Liver (tissue), 3 donors: ENCODE measurements around the gene MASP1.

Experiments used
- RAD21 ChIP-seq, 2 donors: IDR thresholded peaks; 2 replicates each; pipeline ENCODE4 v1.6.1; 2016; ENCODE audit warnings: antibody characterized with exemption in 2 of 2, mild to moderate bottlenecking in 2 of 2
- ZBTB33 ChIP-seq: IDR thresholded peaks from 2 replicates; pipeline ENCODE4 v1.6.1; 2016; ENCODE audit warnings: antibody characterized with exemption
- TF ChIP-seq, protein P1 (sequence below): fragments of 150-350 bp; IDR thresholded peaks from 2 replicates; pipeline ENCODE4 v1.5.1; 2017; ENCODE audit warnings: improper control_type of control experiment, low read depth, low read length; ENCODE audit not compliant: missing input control
- donor health status: healthy.
- donor health status: healthy.

- TF ChIP-seq, protein P1, sequence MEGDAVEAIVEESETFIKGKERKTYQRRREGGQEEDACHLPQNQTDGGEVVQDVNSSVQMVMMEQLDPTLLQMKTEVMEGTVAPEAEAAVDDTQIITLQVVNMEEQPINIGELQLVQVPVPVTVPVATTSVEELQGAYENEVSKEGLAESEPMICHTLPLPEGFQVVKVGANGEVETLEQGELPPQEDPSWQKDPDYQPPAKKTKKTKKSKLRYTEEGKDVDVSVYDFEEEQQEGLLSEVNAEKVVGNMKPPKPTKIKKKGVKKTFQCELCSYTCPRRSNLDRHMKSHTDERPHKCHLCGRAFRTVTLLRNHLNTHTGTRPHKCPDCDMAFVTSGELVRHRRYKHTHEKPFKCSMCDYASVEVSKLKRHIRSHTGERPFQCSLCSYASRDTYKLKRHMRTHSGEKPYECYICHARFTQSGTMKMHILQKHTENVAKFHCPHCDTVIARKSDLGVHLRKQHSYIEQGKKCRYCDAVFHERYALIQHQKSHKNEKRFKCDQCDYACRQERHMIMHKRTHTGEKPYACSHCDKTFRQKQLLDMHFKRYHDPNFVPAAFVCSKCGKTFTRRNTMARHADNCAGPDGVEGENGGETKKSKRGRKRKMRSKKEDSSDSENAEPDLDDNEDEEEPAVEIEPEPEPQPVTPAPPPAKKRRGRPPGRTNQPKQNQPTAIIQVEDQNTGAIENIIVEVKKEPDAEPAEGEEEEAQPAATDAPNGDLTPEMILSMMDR, result no peak
- TF ChIP-seq RAD21 (IDR thresholded peaks at IDR 0.05) (no peak), ZBTB33 (no peak)
Measured at GRCh38 chr3:187188931-187189330, 102.6 kb downstream of the MASP1 start.
